GM10847 (cell line): ENCODE measurements around the gene C1orf74.

Experiments used
- POLR2A ChIP-seq: IDR thresholded peaks from 2 replicates; pipeline ENCODE4 v1.6.1; 2011; ENCODE audit not compliant: insufficient read length; ENCODE audit errors: extremely low read depth

The C1orf74 gene

GRCh38 chr1:209786146-209786545, 1.8 kb upstream of the C1orf74 start:
- no peak for TF ChIP-seq POLR2A

DNA sequence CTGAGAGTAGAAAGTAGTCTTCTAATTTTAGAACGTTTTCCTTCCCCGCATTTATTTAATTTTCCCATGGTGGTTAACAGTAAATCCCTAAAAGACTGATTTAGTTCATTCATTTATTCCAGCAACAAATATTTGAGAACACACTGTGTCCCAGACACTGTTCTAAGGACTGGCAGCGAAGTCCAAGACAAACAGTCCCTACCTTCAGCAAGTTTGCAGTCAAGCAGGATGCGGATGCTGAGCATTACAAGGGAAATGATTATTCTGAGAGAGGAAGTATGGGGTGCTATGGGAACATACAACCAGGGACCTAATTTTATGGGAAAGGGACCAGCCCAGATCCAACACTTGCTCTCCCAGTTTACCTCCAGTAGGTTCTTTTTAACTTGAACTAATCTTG, 1.2 kb upstream of the C1orf74 start:
- TF ChIP-seq POLR2A = no peak

DNA sequence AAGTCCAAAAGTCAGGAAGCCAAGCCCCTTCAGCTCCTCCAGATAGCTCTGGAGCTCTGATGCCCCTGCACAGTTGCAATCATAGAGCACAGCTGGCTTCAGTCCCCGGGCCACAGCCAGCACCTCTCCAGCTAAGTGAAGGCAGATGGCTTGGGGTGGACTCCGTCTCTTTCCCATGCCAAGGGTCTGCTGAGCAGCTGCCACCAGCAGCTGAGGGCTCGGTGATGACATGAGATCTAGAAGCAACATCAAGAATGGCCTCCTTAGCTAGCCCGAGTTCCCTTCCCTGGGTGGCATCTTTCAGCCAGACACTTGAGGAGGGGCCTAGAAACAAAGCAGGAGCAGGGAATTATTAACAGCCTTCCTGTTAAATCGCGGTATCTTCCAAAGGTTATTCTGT, 973 bp downstream of the C1orf74 start:
- TF ChIP-seq POLR2A = no peak

GRCh38 chr1:209780268-209780667, 4.1 kb downstream of the C1orf74 start:
- no peak for TF ChIP-seq POLR2A

DNA sequence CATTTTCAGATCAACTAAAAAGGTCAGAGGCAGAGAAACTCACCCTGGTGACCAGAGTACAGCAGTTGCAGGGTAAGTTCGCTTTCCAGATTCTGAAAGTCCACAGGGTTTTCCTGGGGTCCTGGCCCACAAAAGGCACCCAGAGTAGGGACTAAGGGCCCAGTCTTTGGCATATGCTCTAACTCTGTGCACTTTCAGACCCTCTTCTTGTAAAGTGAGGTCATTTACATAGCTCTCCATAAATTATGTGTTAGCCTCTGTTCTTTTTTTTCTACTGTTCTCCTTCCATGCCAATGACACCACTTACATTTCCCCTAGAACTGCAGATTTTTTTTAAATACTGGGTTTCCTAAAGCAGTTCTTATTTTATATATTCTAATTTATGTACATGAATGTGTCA, 6.3 kb downstream of the C1orf74 start:
- no peak for TF ChIP-seq POLR2A

DNA sequence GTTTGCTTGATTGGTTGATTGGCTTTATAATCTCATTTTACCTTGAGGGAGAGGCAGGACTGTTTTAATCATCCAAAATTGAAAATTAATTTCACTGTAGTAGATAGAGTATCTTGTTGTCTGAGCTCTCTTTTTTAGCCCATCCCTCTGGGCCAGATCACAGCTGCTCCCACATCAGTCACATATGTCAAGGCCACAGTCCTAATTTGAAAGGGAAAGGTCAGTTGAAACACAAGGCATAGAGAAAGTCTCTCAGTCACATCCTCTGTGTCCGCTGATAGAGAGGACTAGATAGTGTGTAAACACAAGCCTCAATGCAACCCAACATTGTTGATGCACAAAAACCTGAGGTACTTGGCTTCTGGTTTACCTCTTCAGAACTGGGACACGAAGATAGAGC, 6.8 kb downstream of the C1orf74 start:
- no peak for TF ChIP-seq POLR2A

- no peak for TF ChIP-seq POLR2A
Measured at GRCh38 chr1:209775678-209776077, 8.7 kb downstream of the C1orf74 start.

GRCh38 chr1:209774592-209774991, 9.8 kb downstream of the C1orf74 start:
- no peak for TF ChIP-seq POLR2A

DNA sequence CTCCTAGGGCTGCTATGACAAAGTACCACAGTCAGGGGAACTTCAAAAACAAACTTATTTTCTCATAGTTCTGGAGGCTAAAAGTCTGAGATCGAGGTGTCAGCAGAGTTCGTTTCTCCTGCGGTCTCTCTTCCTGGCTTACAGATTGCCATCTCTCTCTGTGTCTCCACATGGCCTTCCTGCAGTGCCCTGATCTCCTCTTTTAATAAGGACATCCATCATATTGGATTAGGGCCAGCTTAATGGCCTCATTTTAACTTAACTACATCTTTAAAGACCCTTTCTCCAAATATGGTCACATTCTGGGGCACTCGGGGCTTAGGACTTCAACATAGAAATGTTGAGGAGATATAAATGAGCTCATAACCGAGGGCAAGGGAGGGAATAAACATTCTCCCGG, 12.2 kb downstream of the C1orf74 start:
- no peak for TF ChIP-seq POLR2A

DNA sequence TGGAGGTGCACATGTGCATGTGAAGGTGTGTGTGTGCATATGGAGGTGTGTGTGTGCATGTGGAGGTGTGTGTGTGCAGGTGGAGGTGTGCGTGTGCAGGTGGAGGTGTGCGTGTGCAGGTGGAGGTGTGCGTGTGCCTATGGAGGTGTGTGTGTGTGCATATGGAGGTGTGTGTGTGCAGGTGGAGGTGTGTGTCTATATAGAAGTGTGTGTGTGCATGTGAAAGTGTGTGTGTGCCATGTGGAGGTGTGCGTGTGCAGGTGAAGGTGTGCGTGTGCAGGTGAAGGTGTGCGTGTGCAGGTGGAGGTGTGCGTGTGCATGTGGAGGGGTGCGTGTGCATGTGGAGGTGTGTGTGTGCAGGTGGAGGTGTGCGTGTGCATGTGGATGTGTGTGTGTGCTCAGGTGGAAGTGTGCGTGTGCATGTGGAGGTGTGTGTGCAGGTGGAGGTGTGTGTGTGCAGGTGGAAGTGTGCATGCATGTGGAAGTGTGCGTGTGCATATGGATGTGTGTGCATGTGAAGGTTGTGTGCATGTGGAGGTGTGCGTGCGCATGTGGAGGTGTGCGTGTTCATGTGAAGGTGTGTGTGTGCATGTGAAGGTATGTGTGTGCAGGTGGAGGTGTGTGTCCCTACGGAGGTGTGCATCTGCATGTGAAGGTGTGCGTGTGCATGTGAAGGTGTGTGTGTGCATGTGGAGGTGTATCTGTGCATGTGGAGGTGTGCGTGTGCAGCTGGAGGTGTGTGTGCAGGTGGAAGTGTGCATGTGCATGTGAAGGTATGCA, 13.5 kb downstream of the C1orf74 start:
- TF ChIP-seq POLR2A = no peak

GRCh38 chr1:209769971-209770370, 14.4 kb downstream of the C1orf74 start:
- no peak for TF ChIP-seq POLR2A

- TF ChIP-seq POLR2A = no peak
Measured at GRCh38 chr1:209769171-209769904, 15.0 kb downstream of the C1orf74 start.

- TF ChIP-seq POLR2A = peak; percentile 67
Measured at GRCh38 chr1:209768354-209768774, 16.0 kb downstream of the C1orf74 start.

- no peak for TF ChIP-seq POLR2A
Measured at GRCh38 chr1:209767706-209768105, 16.7 kb downstream of the C1orf74 start.

- no peak for TF ChIP-seq POLR2A
Measured at GRCh38 chr1:209767096-209767495, 17.3 kb downstream of the C1orf74 start.

DNA sequence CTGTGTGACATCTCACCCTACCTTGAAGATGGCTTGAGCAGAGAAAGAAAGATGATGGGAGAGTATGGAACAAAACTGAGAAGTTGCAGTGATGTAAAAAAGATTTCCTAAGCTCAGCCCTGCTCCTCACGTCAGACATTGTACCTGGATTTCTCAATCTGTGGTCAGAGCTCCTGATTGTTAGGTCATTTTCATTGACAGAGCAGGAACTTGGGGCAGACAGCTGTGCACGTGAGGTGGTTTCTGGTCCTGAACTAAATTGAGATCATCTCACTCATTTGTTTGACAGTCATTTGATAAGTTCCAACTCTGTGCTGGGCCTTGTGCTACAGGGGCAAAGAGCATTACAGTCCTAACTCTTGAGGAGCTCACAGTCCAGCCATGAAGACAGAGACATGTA, 18.3 kb downstream of the C1orf74 start:
- TF ChIP-seq POLR2A = no peak
